Upper lobe of right lung (tissue), 1 donor: Measurements from ENCODE around the gene SAPCD2. TPM values are rescaled to one million over a fixed set of nuclear protein-coding genes. Genes with fewer than 3 reads are reported as not detected.

Source experiments
- ATAC-seq: fragments of 200-7000 bp; cut with Tn5 transposase; one replicate; pipeline ENCODE4 v1.9.1; 2020; ENCODE audit warnings: mild to moderate bottlenecking, moderate library complexity
- DNase-seq: peaks from one replicate; pipeline ENCODE4 v3.0.0-alpha.2; 2020
- H3K27ac ChIP-seq: fragments of 200-600 bp; one replicate; pipeline ENCODE4 v1.8.0; 2022
- H3K27me3 ChIP-seq: fragments of 200-600 bp; one replicate; pipeline ENCODE4 v1.8.0; 2022; ENCODE audit warnings: mild to moderate bottlenecking
- H3K36me3 ChIP-seq: fragments of 200-600 bp; one replicate; pipeline ENCODE4 v1.8.0; 2022
- H3K4me1 ChIP-seq: fragments of 200-600 bp; one replicate; pipeline ENCODE4 v1.8.0; 2022
- H3K4me3 ChIP-seq: fragments of 200-600 bp; one replicate; pipeline ENCODE4 v1.8.0; 2022; ENCODE audit warnings: mild to moderate bottlenecking
- H3K9me3 ChIP-seq: fragments of 200-600 bp; one replicate; pipeline ENCODE4 v1.8.0; 2022
- intact Hi-C: fragments of 100-400 bp; cut with DNase I; formaldehyde crosslinking; loops from one replicate; pipeline ENCODE4 v1.11.0; 2022
- total RNA-seq: library from RNA; stranded (reverse); fragmentation: NEBNext Ultra II Directional; extraction: Animal tissue kit (Norgen Biotek cat#: 25700); gene quantifications from one replicate; pipeline ENCODE4 v1.2.1, GENCODE V29; 2021
- TF ChIP-seq, protein P1 (sequence below): fragments of 200-600 bp; IDR thresholded peaks from one replicate; pipeline ENCODE4 v1.8.0; 2022; ENCODE audit warnings: antibody characterized with exemption
- donor health status: DM: no; HTN: yes; CAD: no; lungs with severe emphysema.

SAPCD2 gene
- total RNA-seq, 1 donor from 2014 or later: 0.84 TPM

DNA sequence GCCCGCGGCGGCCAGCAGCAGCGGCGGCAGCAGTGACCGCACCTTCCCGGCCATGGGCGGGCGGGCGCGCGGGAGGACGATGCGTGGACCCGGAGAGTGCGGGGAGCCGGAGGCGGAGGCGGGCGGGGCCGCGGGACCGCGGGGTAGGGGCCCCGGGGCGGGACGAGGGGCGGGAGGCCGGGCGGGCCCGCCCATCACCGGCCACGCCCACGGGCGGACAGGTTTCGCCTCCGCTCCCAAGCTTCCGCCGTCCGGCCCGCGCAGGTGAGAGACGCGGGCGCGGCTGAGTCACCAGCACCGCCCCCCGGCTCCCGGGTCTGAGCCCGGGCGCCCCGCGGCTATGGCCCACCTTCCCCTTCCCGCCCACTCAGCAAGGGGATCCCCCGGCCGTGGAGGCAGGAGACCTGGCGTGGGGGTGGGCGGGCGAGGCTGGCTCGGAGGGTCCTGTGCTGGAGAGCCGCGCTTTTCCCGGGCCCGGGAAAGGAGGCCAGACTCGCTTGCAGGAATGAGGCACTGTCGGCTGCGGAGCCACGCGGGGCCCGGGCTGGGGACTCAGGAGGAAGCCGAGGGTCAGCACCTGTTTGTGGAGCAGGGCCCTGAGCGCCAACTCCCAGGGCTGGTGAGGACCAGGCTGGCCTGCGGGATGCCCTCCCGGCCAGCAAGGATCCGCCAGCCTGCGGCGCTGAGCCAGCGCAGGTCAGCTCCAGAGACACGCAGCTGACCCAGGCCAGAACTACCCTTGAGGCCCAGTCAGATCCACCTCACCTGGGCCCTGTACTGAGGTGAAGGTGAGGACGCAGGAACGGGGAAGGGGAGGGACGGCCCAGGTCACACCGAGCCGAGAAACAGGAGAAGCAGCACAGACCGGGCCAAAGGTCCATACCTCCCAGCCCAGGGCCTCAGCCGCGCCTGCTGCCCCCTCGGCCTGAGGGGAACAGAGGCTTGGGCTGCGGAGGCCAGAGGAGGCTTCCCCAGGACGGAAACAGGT is 16.1 kb downstream of the SAPCD2 start, which contains the start of gene ENTPD2:
Gene ENTPD2 (minus strand): TSS at position 118 of the 988 bp plus-strand sequence. CDS start 64 bp downstream, at position 54.
- intact Hi-C loops: no loop called here
- Histone ChIP-seq H3K36me3 (no peaks in the 10 kb centered on the region), H3K4me1 (peaks cover 22% of the 10 kb centered on the region), H3K27me3 (peaks cover 42% of the 10 kb centered on the region), H3K4me3 (peak within 1 kb of the TSS; percentile 36), H3K27ac (no peak within 1 kb of the TSS), H3K9me3 (no peaks in the 10 kb centered on the region)
- DNase-seq (peak; percentile 85), ATAC-seq (peak; percentile 80)
- TF ChIP-seq, protein P1, sequence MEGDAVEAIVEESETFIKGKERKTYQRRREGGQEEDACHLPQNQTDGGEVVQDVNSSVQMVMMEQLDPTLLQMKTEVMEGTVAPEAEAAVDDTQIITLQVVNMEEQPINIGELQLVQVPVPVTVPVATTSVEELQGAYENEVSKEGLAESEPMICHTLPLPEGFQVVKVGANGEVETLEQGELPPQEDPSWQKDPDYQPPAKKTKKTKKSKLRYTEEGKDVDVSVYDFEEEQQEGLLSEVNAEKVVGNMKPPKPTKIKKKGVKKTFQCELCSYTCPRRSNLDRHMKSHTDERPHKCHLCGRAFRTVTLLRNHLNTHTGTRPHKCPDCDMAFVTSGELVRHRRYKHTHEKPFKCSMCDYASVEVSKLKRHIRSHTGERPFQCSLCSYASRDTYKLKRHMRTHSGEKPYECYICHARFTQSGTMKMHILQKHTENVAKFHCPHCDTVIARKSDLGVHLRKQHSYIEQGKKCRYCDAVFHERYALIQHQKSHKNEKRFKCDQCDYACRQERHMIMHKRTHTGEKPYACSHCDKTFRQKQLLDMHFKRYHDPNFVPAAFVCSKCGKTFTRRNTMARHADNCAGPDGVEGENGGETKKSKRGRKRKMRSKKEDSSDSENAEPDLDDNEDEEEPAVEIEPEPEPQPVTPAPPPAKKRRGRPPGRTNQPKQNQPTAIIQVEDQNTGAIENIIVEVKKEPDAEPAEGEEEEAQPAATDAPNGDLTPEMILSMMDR: no peak

- no peak overlapping the region for H3K27ac ChIP-seq
Observed at GRCh38 chr9:137052998-137053943, 17.1 kb downstream of the SAPCD2 start.

DNA sequence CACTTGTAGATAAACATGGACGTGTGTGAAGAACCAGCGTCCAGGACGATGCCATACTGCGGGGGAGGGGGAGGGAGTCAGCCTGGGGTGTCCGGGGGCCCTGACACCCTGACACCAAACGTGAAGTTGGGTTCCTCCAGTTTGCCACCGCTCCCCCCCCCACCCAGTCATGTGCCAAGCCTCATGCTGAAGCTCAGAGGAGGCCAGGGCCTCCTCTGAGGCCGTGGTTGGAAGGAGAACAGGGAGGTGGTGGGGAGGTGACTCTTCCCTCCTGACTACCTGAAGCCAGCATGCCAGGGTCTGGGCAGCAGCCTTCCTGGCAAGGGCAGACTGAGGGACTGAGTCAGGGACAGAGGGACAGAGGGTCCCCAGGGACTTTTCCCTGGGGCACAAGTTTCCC is 18.1 kb downstream of the SAPCD2 start:
- no peak for DNase-seq
- Histone ChIP-seq H3K27ac (no peak overlapping the region), H3K36me3 (no peaks in the 10 kb centered on the region), H3K4me3 (no peak overlapping the region), H3K4me1 (peaks cover 22% of the 10 kb centered on the region), H3K27me3 (peaks cover 59% of the 10 kb centered on the region), H3K9me3 (no peaks in the 10 kb centered on the region)
- ATAC-seq: no peak
- TF ChIP-seq, protein P1: no peak
- intact Hi-C loops: no loop called here

More at GRCh38 chr9:137052998-137053943, 17.1 kb downstream of the SAPCD2 start:
- Histone ChIP-seq H3K36me3 (no peaks in the 10 kb centered on the region), H3K27me3 (peaks cover 50% of the 10 kb centered on the region), H3K9me3 (no peaks in the 10 kb centered on the region), H3K4me3 (peak overlapping the region; percentile 36), H3K4me1 (peaks cover 22% of the 10 kb centered on the region)
- TF ChIP-seq, protein P1: no peak
- peak; percentile 23 for ATAC-seq
- intact Hi-C loops: no loop called here
- no peak for DNase-seq

GRCh38 chr9:137051145-137051724 is 19.1 kb downstream of the SAPCD2 start:
- intact Hi-C loops: no loop called here
- Histone ChIP-seq H3K9me3 (no peaks in the 10 kb centered on the region), H3K36me3 (no peaks in the 10 kb centered on the region), H3K4me3 (no peak overlapping the region), H3K4me1 (peaks cover 27% of the 10 kb centered on the region), H3K27ac (no peak overlapping the region), H3K27me3 (peaks cover 61% of the 10 kb centered on the region)
- no peak for DNase-seq
- no peak for ATAC-seq
- TF ChIP-seq, protein P1: no peak

DNA sequence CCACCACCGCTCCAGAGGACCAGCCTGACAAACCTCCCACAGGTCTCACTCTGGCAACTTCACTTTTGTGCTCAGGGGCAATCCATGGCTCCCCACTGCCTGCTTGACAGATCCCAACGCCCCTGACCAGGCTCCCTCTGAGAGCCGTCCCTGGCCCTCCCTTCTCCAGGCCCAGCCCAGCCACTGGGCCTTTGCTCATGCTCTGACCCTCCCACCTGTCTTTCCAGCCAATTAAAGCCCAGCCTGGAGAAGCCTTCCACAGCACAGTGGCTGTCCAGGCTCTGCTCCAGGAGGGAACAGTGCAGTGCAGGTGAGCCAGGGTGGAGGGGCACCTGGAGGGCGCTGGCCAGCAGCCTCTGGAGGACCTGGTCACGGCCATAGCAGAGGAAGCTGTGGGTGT is 19.8 kb downstream of the SAPCD2 start:
- ATAC-seq (no peak), DNase-seq (no peak)
- H3K36me3 ChIP-seq: no peaks in the 10 kb centered on the region
- no peak overlapping the region for H3K4me3 ChIP-seq
- H3K9me3 ChIP-seq: no peaks in the 10 kb centered on the region
- H3K4me1 ChIP-seq: peaks cover 25% of the 10 kb centered on the region
- intact Hi-C loops: no loop called here
- peaks cover 61% of the 10 kb centered on the region for H3K27me3 ChIP-seq
- no peak overlapping the region for H3K27ac ChIP-seq
- TF ChIP-seq, protein P1: no peak
